Measurements from ENCODE around the gene MNT.
A peak's percentile ranks its signal among the peaks of the same experiment; 100 is the strongest.

The MNT gene

GRCh38 chr17:2363851-2364762 is 36.8 kb downstream of the MNT start:
- DNase-seq (ENCODE audit: low spot score): no peak

DNA sequence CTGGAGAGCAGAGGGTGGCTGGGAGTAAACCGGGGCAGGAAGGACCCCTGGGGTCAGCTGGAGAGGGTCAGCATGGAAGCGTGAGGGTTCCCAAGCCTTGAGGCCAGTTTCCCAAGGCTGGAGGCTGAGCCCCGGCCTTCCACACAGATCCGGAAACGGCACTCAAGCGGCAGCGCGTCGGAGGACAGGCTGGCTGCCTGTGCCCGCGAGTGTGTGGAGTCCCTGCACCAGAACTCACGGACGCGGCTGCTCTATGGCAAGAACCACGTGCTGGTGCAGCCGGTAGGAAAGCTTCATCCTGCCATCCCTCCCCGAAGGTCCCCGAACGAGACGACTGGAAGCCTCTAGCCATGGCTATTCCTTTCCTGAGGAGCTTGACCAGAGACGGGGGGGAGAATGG is 37.5 kb downstream of the MNT start:
- DNase-seq (ENCODE audit: low spot score): no peak

DNA sequence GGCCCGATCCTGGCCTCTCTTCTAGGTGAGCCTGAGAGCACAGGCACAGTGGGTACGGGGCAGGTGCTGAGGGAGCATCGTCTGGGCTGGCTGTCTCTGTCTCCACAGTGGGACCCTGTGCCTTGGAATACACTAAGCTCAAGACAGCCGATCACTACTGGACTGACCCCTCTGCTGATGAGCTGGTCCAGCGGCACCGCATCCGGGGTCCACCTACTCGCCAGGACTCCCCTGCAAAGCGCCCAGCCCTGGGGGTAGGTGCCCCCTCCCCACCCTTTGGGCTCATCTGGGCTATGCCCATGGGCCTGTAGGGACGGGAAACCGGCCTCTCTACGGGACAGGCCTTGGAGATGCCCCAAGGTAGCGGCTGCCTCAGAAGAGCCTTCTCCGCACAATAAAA is 38.0 kb downstream of the MNT start:
- DNase-seq (ENCODE audit: low spot score): no peak

GRCh38 chr17:2362416-2362815 is 38.4 kb downstream of the MNT start:
- DNase-seq (ENCODE audit: low spot score): no peak

- no peak for DNase-seq (ENCODE audit: low spot score)
Observed at GRCh38 chr17:2362016-2362415, 38.8 kb downstream of the MNT start.

DNA sequence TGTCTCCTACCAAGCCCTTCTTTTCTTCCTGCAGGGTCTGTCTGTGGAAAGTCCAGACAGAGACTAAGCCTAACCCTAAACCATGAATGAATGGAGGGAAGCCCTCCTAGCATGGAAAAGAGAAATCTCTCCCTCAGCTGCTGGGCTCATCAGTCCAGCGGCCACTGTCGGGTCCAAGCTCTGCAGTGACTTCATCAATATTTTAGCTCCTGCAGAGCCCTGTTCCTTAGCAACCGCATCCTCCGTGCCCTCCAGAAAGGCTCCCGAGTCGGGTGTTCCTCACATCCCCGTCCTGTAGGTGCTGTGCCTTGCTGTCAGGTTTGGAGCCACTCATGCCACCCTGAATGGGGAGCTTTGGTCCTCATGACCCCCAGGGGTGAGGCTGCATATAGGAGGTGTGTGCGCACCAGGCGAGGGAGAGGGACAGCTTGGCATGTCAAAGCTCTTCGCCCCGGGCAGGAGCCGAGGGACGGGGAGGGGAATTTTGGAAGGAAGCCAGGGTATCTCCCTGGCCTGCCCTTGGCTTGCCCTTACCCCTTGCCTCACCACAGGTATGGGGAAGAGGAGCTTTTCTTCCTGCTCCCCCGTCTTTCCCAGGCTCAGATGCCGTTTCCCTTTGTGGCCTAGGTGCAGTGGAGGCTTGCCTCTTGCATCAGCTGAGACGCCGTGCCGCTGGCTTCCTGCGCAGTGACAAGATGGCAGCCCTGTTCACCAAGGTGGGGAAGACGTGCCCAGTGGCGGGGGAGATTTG is 39.7 kb downstream of the MNT start:
- no peak for DNase-seq (ENCODE audit: low spot score)

- no peak for DNase-seq (ENCODE audit: low spot score)
Observed at GRCh38 chr17:2357931-2358434, 42.9 kb downstream of the MNT start.

DNA sequence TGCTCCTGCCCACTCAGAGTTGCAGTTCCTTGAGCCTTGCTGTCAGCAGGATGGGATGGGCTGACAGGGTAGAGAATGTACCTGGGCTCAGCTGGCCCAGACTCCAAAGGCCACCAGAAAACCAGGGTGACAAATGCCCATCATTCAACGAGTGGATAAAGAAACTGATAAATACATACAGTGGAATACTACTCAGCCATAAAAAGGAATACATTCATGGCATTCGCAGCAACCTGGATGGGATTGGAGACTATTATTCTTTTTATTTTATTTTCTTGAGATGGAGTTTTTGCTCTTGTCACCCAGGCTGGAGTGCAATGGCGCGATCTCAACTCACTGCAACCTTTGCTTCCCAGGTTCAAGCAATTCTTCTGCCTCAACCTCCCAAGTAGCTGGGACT is 43.6 kb downstream of the MNT start:
- DNase-seq (ENCODE audit: low spot score): no peak

DNA sequence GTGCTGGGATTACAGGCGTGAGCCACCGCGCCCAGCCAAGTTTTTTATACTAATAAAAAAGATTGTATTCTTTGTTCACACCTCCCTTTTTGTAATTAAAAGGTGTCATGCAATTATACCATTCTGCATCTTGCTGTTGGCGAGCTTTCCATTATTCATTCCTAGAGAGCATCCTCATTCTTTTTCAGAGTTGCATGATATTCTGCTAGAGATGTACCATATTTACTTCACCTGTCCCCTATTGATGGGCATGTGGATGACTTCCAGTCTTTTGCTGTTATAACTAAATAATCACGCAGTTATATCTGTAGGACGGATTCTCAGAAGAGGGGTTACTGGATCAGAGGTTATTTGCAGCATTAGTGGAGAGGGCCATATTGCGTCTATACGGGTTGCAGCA is 46.5 kb downstream of the MNT start:
- DNase-seq (ENCODE audit: low spot score): no peak

GRCh38 chr17:2351269-2351668 is 49.6 kb downstream of the MNT start:
- DNase-seq (ENCODE audit: low spot score): no peak

- peak; percentile 99 for DNase-seq (ENCODE audit: low spot score)
Observed at GRCh38 chr17:2347805-2348685, 52.8 kb downstream of the MNT start.

- no peak for DNase-seq (ENCODE audit: low spot score)
Observed at GRCh38 chr17:2346475-2346874, 54.4 kb downstream of the MNT start.

DNA sequence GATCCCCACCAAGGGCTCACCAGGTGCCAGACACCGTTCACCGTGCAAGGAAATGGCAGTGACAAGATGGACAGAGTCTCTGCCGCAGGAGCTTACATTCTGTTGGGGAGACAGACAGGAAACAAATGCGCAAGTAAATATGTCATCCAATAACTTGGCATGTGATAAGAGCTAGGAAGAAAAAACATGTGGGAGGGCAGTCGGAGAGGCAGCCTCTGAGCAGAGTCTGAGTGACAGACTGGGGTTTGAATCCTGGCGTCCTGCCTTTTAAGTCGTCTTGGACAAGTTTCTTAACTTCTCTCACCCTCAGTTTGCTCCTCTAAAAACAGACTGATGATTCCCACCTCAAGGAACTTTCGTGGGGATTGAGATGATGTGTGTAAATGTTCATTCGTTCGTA is 56.3 kb downstream of the MNT start:
- no peak for DNase-seq (ENCODE audit: low spot score)

DNA sequence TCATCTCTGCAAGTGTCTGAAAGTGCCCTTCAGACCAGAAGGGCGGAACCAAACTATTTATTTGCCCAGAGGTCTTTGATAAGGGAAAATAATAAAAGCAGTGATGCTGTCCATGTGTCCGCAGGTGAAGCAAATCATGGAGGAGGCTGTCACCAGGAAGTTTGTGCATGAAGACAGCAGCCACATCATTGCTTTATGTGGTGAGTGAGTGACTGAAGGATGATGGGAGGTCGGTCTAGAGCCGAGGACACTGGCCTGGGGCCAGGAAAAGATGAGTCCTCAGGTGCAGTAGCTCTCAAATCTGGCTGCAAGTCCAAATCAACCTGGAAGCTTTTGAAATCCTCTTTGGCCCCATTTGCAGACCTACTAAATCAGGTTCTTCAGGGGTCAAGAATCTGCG is 57.4 kb downstream of the MNT start:
- no peak for DNase-seq (ENCODE audit: low spot score)

- DNase-seq (ENCODE audit: low spot score): no peak
Observed at GRCh38 chr17:2338315-2338657, 62.6 kb downstream of the MNT start.

- DNase-seq (ENCODE audit: low spot score): peak; percentile 45
Observed at GRCh38 chr17:2337544-2338314, 63.1 kb downstream of the MNT start.

DNA sequence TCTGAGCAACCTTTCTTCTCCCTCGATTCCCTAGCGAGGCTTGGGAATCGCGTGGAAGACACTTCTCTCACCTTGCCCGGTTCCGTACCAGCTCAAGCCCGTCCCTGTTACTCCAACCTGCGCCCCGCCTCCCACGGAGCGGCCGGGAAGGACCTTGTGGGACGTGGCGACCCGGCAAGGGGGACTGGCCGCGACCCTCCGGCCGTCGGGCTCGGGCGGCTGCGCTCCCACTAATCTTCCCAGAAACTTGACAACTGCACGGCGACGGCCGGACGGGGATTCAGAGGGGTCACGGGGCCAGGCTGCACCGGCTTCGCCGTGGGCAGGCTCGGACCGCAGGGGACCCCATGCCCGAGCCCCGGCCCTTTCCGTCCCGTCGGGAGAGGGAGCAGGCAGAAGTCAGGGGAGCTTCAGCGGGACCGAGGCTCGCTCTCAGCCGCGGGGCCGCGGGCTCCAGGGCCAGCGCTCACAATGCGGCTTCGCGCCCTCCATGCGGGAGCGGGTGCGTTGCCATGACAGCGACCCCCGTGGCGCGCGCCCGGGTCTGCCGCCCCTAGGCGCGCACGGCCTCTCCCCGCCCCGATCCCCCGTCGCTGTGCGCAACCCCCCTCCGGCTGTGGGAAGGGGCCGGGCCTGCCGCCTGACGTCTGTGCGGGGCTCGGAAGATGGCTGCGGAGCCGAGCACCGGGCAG is 63.9 kb downstream of the MNT start, which contains the start of gene SGSM2:
Gene SGSM2, plus strand, starts transcription at position 650 of the 692 bp plus-strand sequence. CDS start 188 bp downstream, outside the sequence.
- peak; percentile 79 for DNase-seq (ENCODE audit: low spot score)

GRCh38 chr17:2336215-2336851 is 64.5 kb downstream of the MNT start, which contains the start of gene TSR1:
TSS of gene TSR1 (minus strand) at chr17:2336457. CDS start at chr17:2336427, 30 bp downstream.
- DNase-seq (ENCODE audit: low spot score): peak; percentile 93

DNA sequence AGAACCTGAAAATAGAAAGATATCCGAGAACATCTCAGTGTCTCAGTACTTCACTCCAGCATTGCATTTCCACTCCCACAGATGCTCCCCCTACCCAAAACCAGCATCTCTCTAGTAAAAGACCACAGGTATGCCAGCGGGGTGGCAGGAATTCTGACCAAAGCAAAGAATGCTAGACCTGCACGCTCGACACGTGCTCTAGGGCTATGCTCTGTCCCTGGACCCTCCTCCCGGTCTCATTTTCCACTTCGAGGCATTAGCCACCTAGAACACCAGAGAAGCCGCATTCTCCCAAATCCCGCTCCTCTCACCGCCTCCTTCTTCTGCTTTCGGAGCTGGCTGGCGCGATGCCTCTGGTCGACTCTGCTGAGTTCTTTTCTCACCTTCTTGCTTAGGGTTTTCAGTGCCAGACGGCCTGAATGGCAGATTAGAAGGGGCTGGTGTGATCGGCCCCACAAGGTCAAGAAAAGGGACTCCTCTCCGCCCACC is 65.1 kb downstream of the MNT start:
- no peak for DNase-seq (ENCODE audit: low spot score)

Measured in SK-N-DZ (cell line).